Mesendoderm (in vitro differentiated cells): ENCODE data around the gene PEX16.
A peak's percentile ranks its signal among the peaks of the same experiment; 100 is the strongest.
"Not testable (repeated sequence)": the region's sequence is repeated elsewhere in the genome, so short reads cannot be mapped to it uniquely, and the experiment has no call there.

Experiments
- DNase-seq: peaks from one replicate; pipeline ENCODE4 v3.0.0; 2013
- H2AK5ac ChIP-seq: 2 replicates; pipeline ENCODE4 v1.6.1; 2013; ENCODE audit warnings: low read length, inconsistent platforms
- H2BK120ac ChIP-seq: 2 replicates; pipeline ENCODE4 v1.6.1; 2013; ENCODE audit warnings: low read depth, mild to moderate bottlenecking, low read length, moderate library complexity, mixed read lengths
- H2BK15ac ChIP-seq: replicated peaks from 2 replicates; pipeline ENCODE4 v1.6.1; 2013; ENCODE audit warnings: low read depth, mild to moderate bottlenecking, moderate library complexity
- H2BK5ac ChIP-seq: 2 replicates; pipeline ENCODE4 v1.6.1; 2013; ENCODE audit warnings: low read length, inconsistent platforms
- H3K18ac ChIP-seq: 2 replicates; pipeline ENCODE4 v1.6.1; 2013; ENCODE audit warnings: mild to moderate bottlenecking, low read length, mixed read lengths
- H3K23ac ChIP-seq: one replicate; pipeline ENCODE4 v1.6.1; 2013; ENCODE audit warnings: low read length
- H3K27ac ChIP-seq: 2 replicates; pipeline ENCODE4 v1.5.1; 2013; ENCODE audit warnings: low read depth, mild to moderate bottlenecking, inconsistent platforms, low read length, moderate library complexity
- H3K27me3 ChIP-seq: 2 replicates; pipeline ENCODE4 v1.6.1; 2013; ENCODE audit warnings: low read length, control low read depth, mild to moderate bottlenecking, inconsistent platforms; ENCODE audit not compliant: insufficient read depth, poor library complexity
- H3K36me3 ChIP-seq: 2 replicates; pipeline ENCODE4 v1.6.1; 2013; ENCODE audit warnings: low read length, inconsistent platforms; ENCODE audit not compliant: control insufficient read depth, insufficient read depth
- H3K4ac ChIP-seq: one replicate; pipeline ENCODE4 v1.6.1; 2013; ENCODE audit warnings: low read depth, mild to moderate bottlenecking, low read length, moderate library complexity
- H3K4me1 ChIP-seq: 2 replicates; pipeline ENCODE4 v1.6.1; 2013; ENCODE audit warnings: low read depth, low read length, inconsistent platforms; ENCODE audit not compliant: control insufficient read depth
- H3K4me2 ChIP-seq: 2 replicates; pipeline ENCODE4 v1.6.1; 2013; ENCODE audit warnings: low read length
- H3K4me3 ChIP-seq: 2 replicates; pipeline ENCODE4 v1.5.1; 2013; ENCODE audit warnings: mild to moderate bottlenecking, low read length
- H3K56ac ChIP-seq: one replicate; pipeline ENCODE4 v1.6.1; 2013; ENCODE audit warnings: low read length
- H3K79me1 ChIP-seq: 2 replicates; pipeline ENCODE4 v1.6.1; 2013; ENCODE audit warnings: low read length, inconsistent platforms
- H3K79me2 ChIP-seq: 2 replicates; pipeline ENCODE4 v1.6.1; 2013; ENCODE audit warnings: mild to moderate bottlenecking, low read length; ENCODE audit not compliant: control insufficient read depth, insufficient read depth
- H3K9ac ChIP-seq: 2 replicates; pipeline ENCODE4 v1.6.1; 2013; ENCODE audit warnings: low read length, inconsistent platforms
- H4K5ac ChIP-seq: one replicate; pipeline ENCODE4 v1.6.1; 2013; ENCODE audit warnings: low read length
- H4K8ac ChIP-seq: one replicate; pipeline ENCODE4 v1.6.1; 2013; ENCODE audit warnings: low read depth, mild to moderate bottlenecking, control low read depth, low read length, moderate library complexity
- WGBS: extraction: QIAGEN DNeasy Blood & Tissue Kit; methylation state at CpG from one replicate; pipeline ENCODE4 v1.1.7; 2013; ENCODE audit warnings: low lambda C conversion rate, missing lambda C conversion rate; ENCODE audit not compliant: insufficient coverage; ENCODE audit errors: extremely low coverage; 5-methylcytosine and 5-hydroxymethylcytosine counted together

PEX16 gene

DNA sequence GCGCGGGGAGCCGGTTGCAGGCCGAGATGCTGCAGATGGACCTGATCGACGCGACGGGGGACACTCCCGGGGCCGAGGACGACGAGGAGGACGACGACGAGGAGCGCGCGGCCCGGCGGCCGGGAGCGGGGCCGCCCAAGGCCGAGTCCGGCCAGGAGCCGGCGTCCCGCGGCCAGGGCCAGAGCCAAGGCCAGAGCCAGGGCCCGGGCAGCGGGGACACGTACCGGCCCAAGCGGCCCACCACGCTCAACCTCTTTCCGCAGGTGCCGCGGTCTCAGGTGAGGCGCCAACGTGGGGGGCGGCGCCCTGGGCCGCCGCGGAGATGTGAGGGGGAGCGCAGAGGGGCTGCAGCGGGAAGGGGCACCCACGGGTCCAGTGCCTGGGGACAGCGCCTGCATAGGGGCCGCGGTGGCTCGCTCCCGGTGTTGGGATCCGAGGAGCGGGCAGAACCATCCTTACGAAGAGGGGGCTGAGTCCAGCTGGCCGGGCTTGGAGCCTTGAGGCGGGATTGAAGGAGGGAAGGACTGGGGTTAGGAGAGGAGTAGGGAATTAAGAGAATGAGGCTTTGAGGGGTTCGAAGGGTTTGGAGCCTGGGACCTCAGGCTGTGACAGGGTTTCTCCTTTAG is 17.4 kb downstream of the PEX16 start:
- not testable (repeated sequence) for H2AK5ac ChIP-seq, H2BK120ac ChIP-seq, H3K18ac ChIP-seq, H3K23ac ChIP-seq, H3K79me1 ChIP-seq, H3K4ac ChIP-seq, H3K27ac ChIP-seq, DNase-seq, H4K8ac ChIP-seq, H2BK5ac ChIP-seq, H3K27me3 ChIP-seq, H4K5ac ChIP-seq, H3K36me3 ChIP-seq, H2BK15ac ChIP-seq, H3K79me2 ChIP-seq, H3K4me1 ChIP-seq
- WGBS, result no CpG with 5 or more reads among the region's 59 CpGs
- H3K9ac ChIP-seq, result peak overlapping the region; percentile 67
- peak overlapping the region; percentile 11 for H3K4me3 ChIP-seq
- H3K4me2 ChIP-seq, result peak overlapping the region; percentile 48
- peak overlapping the region; percentile 70 for H3K56ac ChIP-seq

DNA sequence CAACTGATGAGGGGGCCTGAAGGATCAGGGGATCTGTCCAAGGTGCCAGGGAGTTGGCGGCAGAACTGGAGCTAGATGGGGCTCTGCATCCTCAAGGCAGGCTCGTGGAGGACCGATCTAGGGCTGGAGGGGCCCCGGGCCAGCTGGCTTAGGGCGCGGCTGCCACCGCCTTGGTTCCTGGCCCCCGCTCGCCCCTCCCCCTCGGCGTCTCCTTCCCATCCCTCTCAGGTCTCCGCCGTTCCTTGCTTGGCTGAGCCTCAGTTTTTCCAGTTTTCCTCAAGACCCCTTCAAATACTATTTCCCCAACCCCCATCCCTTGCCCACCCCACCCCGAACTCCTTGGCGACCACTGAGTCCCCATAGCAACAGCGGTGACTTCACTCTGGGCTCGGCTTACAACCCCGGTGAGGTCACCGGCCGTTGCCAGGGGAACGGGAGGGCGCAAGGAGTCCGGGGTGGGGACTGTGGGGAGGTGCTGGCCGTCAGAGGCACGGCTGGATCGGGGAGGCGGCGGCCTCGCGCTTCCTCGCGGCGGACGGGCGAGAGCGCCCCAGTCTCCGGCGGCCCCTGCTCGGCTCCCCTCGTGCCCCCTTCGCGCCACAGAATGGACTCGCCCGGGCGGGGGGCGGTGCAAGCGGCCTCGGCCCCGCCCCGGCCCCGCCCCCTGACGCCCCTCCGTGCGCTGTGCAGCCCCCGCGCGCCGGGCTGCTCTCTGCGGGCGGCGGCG is 18.1 kb downstream of the PEX16 start:
- H2AK5ac ChIP-seq, result no peak overlapping the region
- peaks cover 1% of the 10 kb centered on the region for H3K4me1 ChIP-seq
- no peaks in the 10 kb centered on the region for H3K36me3 ChIP-seq
- H4K8ac ChIP-seq, result no peak overlapping the region
- H3K9ac ChIP-seq, result peak overlapping the region; percentile 64
- H3K4ac ChIP-seq, result no peak overlapping the region
- no peak overlapping the region for H2BK5ac ChIP-seq
- H2BK15ac ChIP-seq, result no peak overlapping the region
- H3K18ac ChIP-seq, result no peak overlapping the region
- peak overlapping the region; percentile 30 for H3K4me3 ChIP-seq
- peak overlapping the region; percentile 42 for H3K4me2 ChIP-seq
- WGBS, result no CpG with 5 or more reads among the region's 62 CpGs
- no peak overlapping the region for H3K23ac ChIP-seq
- H3K56ac ChIP-seq, result peak overlapping the region; percentile 89
- H3K79me2 ChIP-seq, result no peaks in the 10 kb centered on the region
- no peaks in the 10 kb centered on the region for H3K79me1 ChIP-seq
- no peak overlapping the region for H3K27ac ChIP-seq
- no peak overlapping the region for H4K5ac ChIP-seq
- DNase-seq, result peak; percentile 96
- H3K27me3 ChIP-seq, result no peaks in the 10 kb centered on the region
- no peak overlapping the region for H2BK120ac ChIP-seq

DNA sequence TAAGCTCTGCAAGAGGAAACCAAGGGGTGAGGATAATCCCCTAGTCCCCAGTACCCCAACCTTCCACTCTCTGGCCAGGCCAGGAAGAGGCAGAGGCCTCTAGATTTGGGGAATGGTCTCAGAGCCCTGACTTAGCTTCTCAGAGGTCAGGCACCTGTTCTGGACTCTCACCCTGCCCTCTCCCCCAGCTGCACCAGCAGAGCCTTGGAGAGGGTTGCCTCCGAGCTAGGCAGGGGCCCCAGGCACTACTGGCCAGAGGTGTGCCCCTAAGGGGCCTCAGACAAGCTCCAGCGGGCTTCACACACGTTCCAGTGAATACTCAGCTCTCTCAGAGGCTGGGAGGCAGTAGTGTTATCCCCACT is 18.6 kb downstream of the PEX16 start:
- H2AK5ac ChIP-seq, result no peak overlapping the region
- H4K5ac ChIP-seq, result no peak overlapping the region
- peaks cover 1% of the 10 kb centered on the region for H3K4me1 ChIP-seq
- no peak overlapping the region for H4K8ac ChIP-seq
- no peak overlapping the region for H2BK15ac ChIP-seq
- no peak overlapping the region for H3K4ac ChIP-seq
- H3K27ac ChIP-seq, result no peak overlapping the region
- H2BK120ac ChIP-seq, result no peak overlapping the region
- no peak overlapping the region for H3K4me3 ChIP-seq
- no peaks in the 10 kb centered on the region for H3K79me1 ChIP-seq
- H3K36me3 ChIP-seq, result no peaks in the 10 kb centered on the region
- no peaks in the 10 kb centered on the region for H3K27me3 ChIP-seq
- no peak overlapping the region for H3K4me2 ChIP-seq
- DNase-seq, result no peak
- no peak overlapping the region for H3K23ac ChIP-seq
- H3K18ac ChIP-seq, result no peak overlapping the region
- no peaks in the 10 kb centered on the region for H3K79me2 ChIP-seq
- H2BK5ac ChIP-seq, result no peak overlapping the region
- no peak overlapping the region for H3K9ac ChIP-seq
- WGBS, result no CpG with 5 or more reads among the region's 3 CpGs
- H3K56ac ChIP-seq, result no peak overlapping the region

DNA sequence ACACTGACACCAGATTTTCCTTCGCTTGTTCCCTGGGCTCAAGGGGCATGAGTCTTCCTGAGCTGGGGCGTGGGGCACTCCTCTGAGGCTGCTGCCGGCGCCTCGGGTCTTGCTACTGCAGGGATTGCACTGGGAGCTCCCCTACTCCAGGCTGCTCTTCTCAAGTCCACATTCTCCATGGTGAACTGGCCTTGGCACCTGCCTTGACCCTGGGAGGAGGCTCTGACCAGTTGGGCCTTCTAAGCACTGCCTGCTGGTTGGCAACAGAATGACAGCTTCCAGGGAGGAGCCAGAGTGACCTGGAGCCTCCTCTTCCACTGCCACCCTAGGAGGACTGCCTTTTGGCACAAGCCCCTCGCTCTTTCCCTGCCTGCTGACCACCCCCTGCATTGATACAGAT is 20.1 kb downstream of the PEX16 start:
- Histone ChIP-seq H2BK120ac (no peak overlapping the region), H3K4ac (no peak overlapping the region), H3K23ac (no peak overlapping the region), H3K56ac (no peak overlapping the region), H3K9ac (no peak overlapping the region), H4K8ac (no peak overlapping the region), H3K4me1 (peaks cover 1% of the 10 kb centered on the region), H3K79me2 (no peaks in the 10 kb centered on the region), H2AK5ac (no peak overlapping the region), H3K18ac (no peak overlapping the region), H3K4me2 (no peak overlapping the region), H3K36me3 (no peaks in the 10 kb centered on the region), H3K4me3 (no peak overlapping the region), H4K5ac (no peak overlapping the region), H2BK5ac (no peak overlapping the region), H3K27me3 (no peaks in the 10 kb centered on the region), H3K79me1 (no peaks in the 10 kb centered on the region), H2BK15ac (no peak overlapping the region), H3K27ac (no peak overlapping the region)
- no CpG with 5 or more reads among the region's 6 CpGs for WGBS
- no peak for DNase-seq

DNA sequence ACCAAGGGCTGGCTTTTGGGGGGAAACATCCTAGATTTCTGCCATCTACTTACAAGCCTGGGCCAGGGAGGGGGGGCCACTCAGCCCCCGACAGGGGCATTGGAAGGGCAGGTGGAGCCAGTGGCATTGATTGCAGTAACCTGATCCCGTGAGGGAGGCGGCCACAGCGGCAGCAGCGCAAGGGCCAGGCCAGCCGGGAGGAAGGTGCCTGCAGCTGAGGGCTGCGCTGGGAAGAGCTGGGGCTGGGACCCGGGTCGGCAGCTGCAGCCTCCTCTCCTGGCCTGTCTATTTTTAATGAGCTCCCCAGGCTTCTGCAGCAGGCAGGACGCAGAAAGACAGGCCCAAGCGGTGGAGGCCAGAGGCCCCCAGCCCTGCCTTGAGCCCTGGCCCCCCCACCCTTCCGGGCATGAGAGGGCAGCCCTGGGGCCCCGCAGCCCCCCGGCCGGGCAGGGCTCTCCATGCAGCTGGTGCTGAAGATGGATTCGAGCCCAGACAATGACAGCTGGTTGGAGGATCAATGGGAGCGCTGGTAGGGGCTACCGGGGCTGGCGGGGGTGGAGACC is 21.2 kb downstream of the PEX16 start:
- Histone ChIP-seq H2AK5ac (no peak overlapping the region), H3K23ac (no peak overlapping the region), H3K4ac (no peak overlapping the region), H3K56ac (no peak overlapping the region), H3K36me3 (no peaks in the 10 kb centered on the region), H2BK120ac (no peak overlapping the region), H3K79me2 (no peaks in the 10 kb centered on the region), H3K79me1 (no peaks in the 10 kb centered on the region), H3K27me3 (no peaks in the 10 kb centered on the region), H2BK5ac (no peak overlapping the region), H3K9ac (no peak overlapping the region), H3K18ac (no peak overlapping the region), H2BK15ac (no peak overlapping the region), H4K5ac (no peak overlapping the region), H4K8ac (no peak overlapping the region), H3K4me3 (no peak overlapping the region), H3K4me1 (peaks cover 1% of the 10 kb centered on the region), H3K27ac (no peak overlapping the region), H3K4me2 (no peak overlapping the region)
- WGBS, result no CpG with 5 or more reads among the region's 19 CpGs
- DNase-seq, result peak; percentile 55
